HCT116 (cell line): Measurements from ENCODE around the gene SLC6A12. TPM values are rescaled to one million over a fixed set of nuclear protein-coding genes. Genes with fewer than 3 reads are reported as not detected.

ENCODE experiments used
- ATAC-seq: fragments of 200-7000 bp; cut with Tn5 transposase; 2 replicates; pipeline ENCODE4 v1.9.1; 2020; ENCODE audit warnings: mild to moderate bottlenecking, moderate library complexity
- BruUV-seq: library from RNA; stranded (reverse); fragments of 400-500 nt; replicated peaks from 2 replicates; lab custom pipeline; 2021; lab: Mats Ljungman, UMichigan
- CTCF ChIA-PET: fragments of 300-600 bp; sonication (Branson Sonifier 250); formaldehyde crosslinking; loops from one replicate; lab custom pipeline; 2021; ENCODE audit warnings: antibody characterized with exemption; lab: Charles Lee
- POLR2A ChIA-PET: fragments of 300-600, 350-600 bp; sonication (Branson Sonifier 250); formaldehyde crosslinking; loops from one replicate; lab custom pipeline; 2021; ENCODE audit warnings: antibody characterized with exemption; lab: Charles Lee
- RAD21 ChIA-PET, 2 experiments: fragments of 300-600 bp; sonication (Branson Sonifier 250); formaldehyde crosslinking; loops; one replicate each; lab custom pipeline; 2023; ENCODE audit warnings: low total read pairs in 2 of 2; ENCODE audit not compliant: uncharacterized antibody in 2 of 2, unreplicated experiment in 2 of 2, low non-redundant PET in 1 of 2; lab: Charles Lee
- DNase-seq: peaks from one replicate; pipeline ENCODE4 v3.0.0-alpha.2; 2010; ENCODE audit warnings: low read depth, low spot score
- H2AFZ ChIP-seq: fragments of 200-600 bp; shearing (Covaris generic), sonication (generic); 2 replicates; pipeline ENCODE4 v1.6.1; 2017; ENCODE audit warnings: low read depth, mixed run types, mixed read lengths, antibody characterized with exemption, low read length; ENCODE audit not compliant: poor library complexity, severe bottlenecking
- H3K27ac ChIP-seq: 2 replicates; pipeline ENCODE4 v1.5.1; 2012; ENCODE audit warnings: low read depth, low read length
- H3K27me3 ChIP-seq: fragments of 200-600 bp; sonication (generic); 2 replicates; pipeline ENCODE4 v1.6.1; 2016; ENCODE audit warnings: mixed run types, low read length, mixed read lengths; ENCODE audit not compliant: insufficient read depth
- H3K36me3 ChIP-seq, 2 experiments: fragments of 200-500 bp in 1 of 2; fragments of 200-600 bp in 1 of 2; sonication (Bioruptor generic) in 1 of 2; sonication (generic) in 1 of 2; 2 replicates each; pipeline versions ENCODE4 v1.5.1 to v1.6.1; 2014 to 2016; ENCODE audit warnings: low read length in 2 of 2, inconsistent platforms in 1 of 2, mixed read lengths in 1 of 2, mixed run types in 1 of 2; ENCODE audit not compliant: insufficient read depth in 2 of 2, control insufficient read depth in 1 of 2
- H3K4me1 ChIP-seq, 2 experiments: fragments of 200-600 bp in 1 of 2; sonication (generic) in 1 of 2; 2 replicates each; pipeline versions ENCODE4 v1.5.1 to v1.6.1; 2012 to 2017; ENCODE audit warnings: low read length in 2 of 2, inconsistent platforms in 1 of 2, mild to moderate bottlenecking in 1 of 2, mixed read lengths in 1 of 2, mixed run types in 1 of 2, moderate library complexity in 1 of 2; ENCODE audit not compliant: insufficient read depth in 2 of 2, control insufficient read depth in 1 of 2
- H3K4me2 ChIP-seq: fragments of 200-600 bp; sonication (generic); 2 replicates; pipeline ENCODE4 v1.6.1; 2017; ENCODE audit warnings: mixed run types, low read length, mixed read lengths
- H3K4me3 ChIP-seq, 2 experiments: fragments of 200-600 bp in 1 of 2; sonication (generic) in 1 of 2; replicated peaks in 1 of 2; 2 replicates each; pipeline ENCODE4 v1.5.1; 2011 to 2016; ENCODE audit warnings: low read length in 2 of 2, control low read depth in 1 of 2, low read depth in 1 of 2, mild to moderate bottlenecking in 1 of 2, mixed read lengths in 1 of 2, mixed run types in 1 of 2
- H3K79me2 ChIP-seq: fragments of 200-600 bp; sonication (generic); 2 replicates; pipeline ENCODE4 v1.6.1; 2017; ENCODE audit warnings: mild to moderate bottlenecking, mixed run types, low read length, moderate library complexity, mixed read lengths; ENCODE audit not compliant: insufficient read depth
- H3K9ac ChIP-seq: fragments of 200-600 bp; sonication (generic); 2 replicates; pipeline ENCODE4 v1.6.1; 2016; ENCODE audit warnings: low read length, mixed read lengths
- H3K9me2 ChIP-seq: fragments of 200-600 bp; sonication (generic), shearing (Covaris generic); 2 replicates; pipeline ENCODE4 v1.6.1; 2017; ENCODE audit warnings: mixed run types, mild to moderate bottlenecking, moderate library complexity; ENCODE audit not compliant: insufficient read depth
- H3K9me3 ChIP-seq, 2 experiments: fragments of 200-500 bp in 1 of 2; fragments of 200-600 bp in 1 of 2; sonication (Bioruptor generic) in 1 of 2; sonication (generic) in 1 of 2; 2 replicates each; pipeline ENCODE4 v1.6.1; 2014 to 2017; ENCODE audit warnings: low read length in 2 of 2, mixed read lengths in 2 of 2, inconsistent platforms in 1 of 2, low read depth in 1 of 2, mild to moderate bottlenecking in 1 of 2, mixed run types in 1 of 2, moderate library complexity in 1 of 2; ENCODE audit not compliant: control insufficient read depth in 1 of 2, insufficient read depth in 1 of 2
- H4K20me1 ChIP-seq: fragments of 200-600 bp; sonication (generic), shearing (Covaris generic); 2 replicates; pipeline ENCODE4 v1.6.1; 2017; ENCODE audit warnings: mixed run types, mild to moderate bottlenecking, moderate library complexity; ENCODE audit not compliant: insufficient read depth
- ATF3 ChIP-seq: IDR thresholded peaks from 2 replicates; pipeline ENCODE4 v1.6.1; 2012
- CBX3 ChIP-seq: IDR thresholded peaks from 2 replicates; pipeline ENCODE4 v1.6.1; 2012; ENCODE audit warnings: low read depth
- EGR1 ChIP-seq: IDR thresholded peaks from 2 replicates; pipeline ENCODE4 v1.6.1; 2012; ENCODE audit warnings: low read depth
- EZH2 ChIP-seq: fragments of 200-600 bp; sonication (generic); IDR thresholded peaks from 2 replicates; pipeline ENCODE4 v1.6.1; 2017; ENCODE audit warnings: antibody characterized with exemption, mixed run types
- EZH2phosphoT487 ChIP-seq: fragments of 200-600 bp; IDR thresholded peaks from 2 replicates; pipeline ENCODE4 v1.6.1; 2018; ENCODE audit warnings: antibody characterized with exemption, borderline replicate concordance
- FOSL1 ChIP-seq: IDR thresholded peaks from 2 replicates; pipeline ENCODE4 v1.6.1; 2012; ENCODE audit warnings: low read depth
- JUND ChIP-seq: IDR thresholded peaks from 2 replicates; pipeline ENCODE4 v1.6.1; 2012
- MAX ChIP-seq: IDR thresholded peaks from 2 replicates; pipeline ENCODE4 v1.6.1; 2012
- POLR2A ChIP-seq: IDR thresholded peaks from 2 replicates; pipeline ENCODE4 v1.7.0; 2011; ENCODE audit warnings: borderline replicate concordance; ENCODE audit not compliant: insufficient read depth, insufficient read length; ENCODE audit errors: extremely low read depth
- POLR2AphosphoS5 ChIP-seq: IDR thresholded peaks from 2 replicates; pipeline ENCODE4 v1.6.1; 2011; ENCODE audit warnings: mild to moderate bottlenecking, low read depth, low read length, moderate library complexity
- REST ChIP-seq: IDR thresholded peaks from 2 replicates; pipeline ENCODE4 v1.6.1; 2012; ENCODE audit warnings: low read depth
- SIN3A ChIP-seq: IDR thresholded peaks from 2 replicates; pipeline ENCODE4 v1.6.1; 2012; ENCODE audit warnings: low read depth
- SP1 ChIP-seq: IDR thresholded peaks from 2 replicates; pipeline ENCODE4 v1.6.1; 2012; ENCODE audit warnings: low read depth
- SRF ChIP-seq: IDR thresholded peaks from 2 replicates; pipeline ENCODE4 v1.6.1; 2012; ENCODE audit warnings: low read depth
- TCF7L2 ChIP-seq: IDR thresholded peaks from 2 replicates; pipeline ENCODE4 v1.7.0; 2011; ENCODE audit warnings: borderline replicate concordance, inconsistent platforms; ENCODE audit not compliant: insufficient read depth, insufficient read length; ENCODE audit errors: extremely low read depth
- ZBTB33 ChIP-seq: IDR thresholded peaks from 2 replicates; pipeline ENCODE4 v1.6.1; 2011; ENCODE audit warnings: mild to moderate bottlenecking, low read length, moderate library complexity; ENCODE audit not compliant: insufficient replicate concordance; ENCODE audit errors: extremely low read depth
- ZNF274 ChIP-seq: fragments of 200-500 bp; sonication (Bioruptor generic); IDR thresholded peaks from 2 replicates; pipeline ENCODE4 v1.6.1; 2014; ENCODE audit warnings: mild to moderate bottlenecking, low read depth, low read length, inconsistent platforms
- intact Hi-C: fragments of 100-400 bp; cut with micrococcal nuclease; formaldehyde crosslinking; loops from 2 replicates; pipeline ENCODE4 v1.10.0; 2022
- total RNA-seq: library from RNA; stranded (reverse); gene quantifications from one replicate; pipeline ENCODE4 v1.2.1, GENCODE V29; 2021; ENCODE audit not compliant: unreplicated experiment

SLC6A12 gene
- total RNA-seq, 1 experiment from 2014 or later = 0.64 TPM

- ATAC-seq = no peak
- H3K27me3 ChIP-seq = peaks cover 4% of the 10 kb centered on the region; the same call in 1 of the 2 replicates
- no peaks in the 10 kb centered on the region for H3K9me2 ChIP-seq
- intact Hi-C loops = loop anchor here (2.0 kb wide), 1 partner anchor 52 kb away; the partner anchor contains the start of gene SLC6A12
- no peak for TF ChIP-seq FOSL1
- no peak for TF ChIP-seq POLR2AphosphoS5
- no peak for TF ChIP-seq EZH2
- TF ChIP-seq SIN3A = no peak
- TF ChIP-seq TCF7L2 = no peak
- TF ChIP-seq MAX = no peak
- TF ChIP-seq POLR2A = no peak
- no peak for TF ChIP-seq REST
- TF ChIP-seq ZBTB33 = no peak
- TF ChIP-seq ATF3 = no peak
- no peak for TF ChIP-seq SRF
- TF ChIP-seq CBX3 = no peak
- no peak for TF ChIP-seq EZH2phosphoT487
- TF ChIP-seq JUND = no peak
- no peak for TF ChIP-seq SP1
- TF ChIP-seq EGR1 = no peak
- no peak for TF ChIP-seq ZNF274
- ChIA-PET RAD21 (no interaction called here), CTCF (no interaction called here), POLR2A (no interaction called here)
- no peaks in the 10 kb centered on the region for H3K36me3 ChIP-seq
- no TSS peak for BruUV-seq
- no peaks in the 10 kb centered on the region for H3K79me2 ChIP-seq
- no peaks in the 10 kb centered on the region for H4K20me1 ChIP-seq
- no peak overlapping the region for H2AFZ ChIP-seq
- H3K4me3 ChIP-seq = no peak overlapping the region
- no peak overlapping the region for H3K27ac ChIP-seq
- H3K9me3 ChIP-seq = no peaks in the 10 kb centered on the region
- H3K9ac ChIP-seq = no peak overlapping the region
- H3K4me1 ChIP-seq = no peaks in the 10 kb centered on the region
- H3K4me2 ChIP-seq = no peak overlapping the region
- no peak for DNase-seq
Measured at GRCh38 chr12:162467-163307, 51.3 kb downstream of the SLC6A12 start.
